Endometrial microvascular endothelial cells (primary cell): ENCODE data around the gene LAMTOR5. TPM values are rescaled to one million over a fixed set of nuclear protein-coding genes. Genes with fewer than 3 reads are reported as not detected.
"Not testable (repeated sequence)": the region's sequence is repeated elsewhere in the genome, so short reads cannot be mapped to it uniquely, and the experiment has no call there.

Experiments used
- in situ Hi-C: cut with HindIII; loops from 2 replicates; pipeline ENCODE4 v1.10.0; 2017; ENCODE audit warnings: low sequenced_read_pairs, low pct_unique_long_range_greater_than_20kb; ENCODE audit errors: inconsistent ontology term
- total RNA-seq: library from RNA; depleted of rRNA; stranded (reverse); fragments of >200 nt; gene quantifications from one replicate; pipeline ENCODE4 v1.2.3, GENCODE V29; 2015; ENCODE audit errors: inconsistent ontology term

LAMTOR5 gene
- total RNA-seq = 172 TPM

DNA sequence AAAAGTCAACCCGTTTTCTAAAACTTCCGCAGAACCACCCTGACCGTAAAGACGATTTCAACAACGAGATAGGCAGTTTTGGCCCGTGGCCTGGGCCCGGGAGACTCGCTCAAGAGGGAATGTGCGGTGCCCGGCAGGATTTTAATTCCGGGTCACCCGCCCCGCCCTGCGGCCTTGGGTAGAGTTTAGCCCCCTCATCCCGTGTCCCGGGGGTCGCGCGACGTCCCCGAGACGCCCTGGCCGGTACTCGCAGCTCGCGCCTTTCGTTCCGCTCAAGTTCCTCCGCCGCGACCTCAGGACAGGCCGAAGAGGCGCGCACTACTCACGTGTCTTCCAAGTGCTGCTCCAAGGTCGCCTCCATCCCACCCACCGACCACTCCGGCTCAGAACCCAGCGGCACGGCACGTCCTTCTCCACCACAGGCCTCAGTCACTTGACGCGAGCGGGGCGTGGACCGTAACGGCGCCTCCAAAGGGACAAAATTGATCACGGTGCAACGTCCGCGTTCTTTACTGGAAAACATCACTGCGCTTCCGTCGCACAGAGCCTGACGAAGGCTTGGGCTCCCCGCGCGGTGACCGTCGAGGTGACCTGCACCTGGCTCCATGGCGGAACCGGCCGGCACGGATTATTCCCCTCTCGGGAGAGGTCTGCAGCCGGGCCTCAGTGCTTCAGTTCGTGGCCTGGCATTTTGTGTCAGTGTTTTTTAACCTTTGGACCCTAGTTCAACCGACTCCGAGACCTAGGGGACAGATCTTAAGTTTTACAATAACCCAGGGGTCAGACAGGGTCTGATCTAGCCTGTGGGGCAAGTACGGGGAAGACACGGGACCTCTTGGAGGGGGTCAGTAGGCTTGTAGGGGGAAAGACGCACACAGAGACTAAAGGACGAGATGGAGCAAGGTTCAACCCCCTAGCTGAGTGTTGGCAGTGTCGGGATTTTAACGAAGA lies at the start of gene LAMTOR5:
Gene LAMTOR5 (minus strand): TSS at position 435 of the 951 bp plus-strand sequence. CDS start 74 bp downstream, at position 361.
- in situ Hi-C loops = no loop called here

DNA sequence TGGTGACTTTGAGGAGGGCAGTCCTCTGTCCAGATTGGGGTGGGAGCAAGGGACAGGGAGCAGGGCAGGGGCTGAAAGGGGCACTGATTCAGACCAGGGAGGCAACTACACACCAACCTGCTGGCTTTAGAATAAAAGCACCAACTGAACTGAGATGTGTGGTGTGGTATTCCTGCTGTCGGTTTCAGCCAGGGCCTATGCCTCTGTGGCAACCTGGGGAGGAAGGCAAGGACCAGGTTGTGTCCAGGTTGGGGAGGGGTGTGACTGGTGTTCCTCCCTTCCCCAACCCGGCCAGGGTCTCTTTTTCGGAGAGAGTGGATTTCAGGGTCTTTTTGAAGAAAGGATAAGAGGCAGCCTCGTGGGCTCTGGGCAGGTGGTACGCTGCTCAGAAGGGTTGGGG lies 49.7 kb upstream of the LAMTOR5 start:
- in situ Hi-C loops = no loop called here

DNA sequence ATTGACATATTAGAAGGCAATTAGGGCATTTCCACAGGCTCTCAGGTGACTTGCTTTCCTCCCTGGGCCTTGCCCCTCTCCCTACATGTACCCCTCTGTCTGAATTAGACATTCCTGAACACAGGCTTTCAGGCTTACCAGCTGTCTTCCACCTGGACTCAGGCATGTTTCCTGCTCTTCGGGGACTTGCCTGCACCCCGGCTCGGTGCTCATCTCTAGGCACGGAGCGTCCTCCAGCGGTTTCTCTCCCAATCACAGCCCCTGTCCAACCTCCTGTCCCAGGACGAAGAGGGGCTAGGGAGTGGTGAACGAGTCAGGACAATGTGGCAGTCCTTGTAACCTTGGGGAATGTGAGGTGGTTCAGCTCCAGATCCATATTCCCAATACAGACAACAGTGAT lies 47.7 kb upstream of the LAMTOR5 start:
- in situ Hi-C loops = no loop called here

DNA sequence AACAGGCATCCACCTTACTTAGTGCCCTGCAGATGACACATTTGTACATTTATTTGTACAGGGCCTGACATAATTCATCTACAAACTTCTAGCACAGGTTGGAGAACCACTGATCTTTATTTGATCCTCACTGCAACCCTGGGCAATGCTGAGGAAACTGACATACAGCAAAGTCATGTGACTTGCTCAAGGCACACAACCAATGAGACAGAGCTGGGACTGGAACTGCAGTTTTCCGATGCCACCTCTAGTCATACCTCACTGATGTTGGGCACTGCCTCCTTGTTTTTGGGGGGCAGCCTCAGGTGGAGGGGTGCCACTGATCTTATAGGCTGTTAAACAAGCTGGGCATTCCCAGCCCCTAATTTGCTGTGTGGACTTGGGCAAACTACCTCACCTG lies 46.8 kb upstream of the LAMTOR5 start:
- in situ Hi-C loops = no loop called here

DNA sequence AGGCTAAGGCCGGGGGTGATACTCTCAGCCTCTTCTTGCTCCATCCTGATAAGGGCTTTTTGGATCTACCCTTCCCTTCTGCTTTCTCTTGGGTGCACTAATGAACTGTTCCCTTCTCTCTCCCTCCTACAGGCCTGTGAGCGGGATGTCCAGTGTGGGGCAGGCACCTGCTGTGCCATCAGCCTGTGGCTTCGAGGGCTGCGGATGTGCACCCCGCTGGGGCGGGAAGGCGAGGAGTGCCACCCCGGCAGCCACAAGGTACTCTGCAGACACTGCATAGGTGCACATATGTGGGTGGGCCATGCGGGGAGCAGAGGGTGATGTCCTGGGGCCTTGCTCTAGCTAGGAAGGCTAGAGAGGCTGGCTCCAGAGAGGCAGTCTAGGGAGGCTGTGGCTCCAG lies 46.3 kb upstream of the LAMTOR5 start:
- in situ Hi-C loops = no loop called here

DNA sequence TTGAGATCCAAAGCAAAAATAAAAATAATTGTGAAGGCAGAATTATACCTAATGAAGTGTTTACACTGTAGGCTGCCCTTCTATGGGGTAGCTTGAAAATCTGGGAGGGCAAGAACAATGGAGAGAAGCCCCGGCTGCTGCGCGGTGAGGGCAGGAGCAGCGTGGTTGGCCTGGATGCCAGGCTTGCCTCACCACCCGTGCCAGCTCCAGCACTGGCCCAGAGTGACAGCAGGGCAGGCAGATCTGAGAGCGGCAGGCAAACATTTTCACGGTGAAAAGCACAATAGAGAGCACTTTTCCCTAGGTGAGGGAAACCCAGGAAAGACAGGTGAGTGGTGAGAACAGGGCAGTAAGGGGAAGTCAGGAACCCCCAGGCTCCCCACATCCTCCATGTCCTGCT lies 44.8 kb upstream of the LAMTOR5 start:
- in situ Hi-C loops = no loop called here

DNA sequence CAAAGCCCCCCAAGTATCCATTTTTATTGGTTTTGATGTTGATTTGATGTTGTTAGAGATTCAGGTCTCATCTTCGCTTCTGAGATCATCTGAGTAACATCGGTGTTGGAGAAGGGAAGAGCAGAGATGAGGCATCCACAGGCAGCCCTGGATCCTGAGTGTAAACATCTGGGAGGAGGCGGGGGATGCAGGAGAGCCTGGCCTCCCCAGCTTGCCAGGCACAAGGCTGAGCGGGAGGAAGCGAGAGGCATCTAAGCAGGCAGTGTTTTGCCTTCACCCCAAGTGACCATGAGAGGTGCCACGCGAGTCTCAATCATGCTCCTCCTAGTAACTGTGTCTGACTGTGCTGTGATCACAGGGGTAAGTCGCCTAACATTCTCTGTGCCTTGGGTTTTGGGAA lies 43.4 kb upstream of the LAMTOR5 start, which contains the start of gene PROK1:
Gene PROK1 (plus strand): TSS at position 221 of the 400 bp plus-strand sequence. CDS start 68 bp downstream, at position 289.
- in situ Hi-C loops = no loop called here

DNA sequence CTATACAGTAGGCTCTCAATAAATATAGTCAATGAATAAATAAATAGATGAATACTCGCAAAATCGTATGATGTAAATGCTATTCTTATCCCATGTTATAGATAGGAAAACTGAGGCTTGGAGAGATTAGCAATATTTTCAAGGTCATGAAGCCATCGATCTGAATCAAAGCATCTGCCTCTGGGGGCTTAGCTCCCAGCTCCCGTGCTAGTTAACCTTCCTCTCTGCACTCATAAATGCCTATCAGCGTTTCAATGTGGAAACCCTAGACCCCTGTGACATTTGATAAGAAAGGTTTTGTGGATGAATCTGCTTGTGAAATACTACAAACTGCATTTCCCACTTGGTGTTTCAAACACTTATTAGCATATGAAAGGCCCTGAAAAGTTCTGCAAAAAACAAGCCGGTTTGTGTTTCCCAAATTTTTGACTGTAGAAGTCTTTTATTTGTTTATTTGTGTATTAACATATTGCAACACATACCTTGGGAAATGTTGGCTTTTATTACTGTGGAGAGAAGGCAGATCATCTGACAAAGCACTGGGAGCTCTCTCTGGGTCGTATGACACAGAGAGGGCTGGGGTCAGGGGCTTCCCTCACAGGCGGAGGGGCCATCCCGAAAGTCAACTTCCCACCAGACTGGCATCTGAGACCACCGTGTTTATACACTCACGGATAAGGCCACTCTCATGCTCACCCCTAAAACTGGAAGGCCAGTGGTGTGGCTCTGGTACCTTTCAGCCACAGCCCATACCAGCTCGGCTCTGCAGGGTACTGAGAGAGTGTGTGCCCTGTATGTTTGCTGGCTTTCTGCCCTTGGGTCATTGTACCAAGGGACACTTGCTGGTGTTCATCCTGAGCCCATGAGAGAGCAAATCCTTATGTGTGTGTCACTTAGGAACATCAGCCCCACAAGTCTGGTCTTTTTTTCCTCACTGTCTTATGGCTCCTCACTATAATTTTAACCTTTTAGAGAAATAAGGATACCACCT lies 42.5 kb upstream of the LAMTOR5 start:
- in situ Hi-C loops = no loop called here

DNA sequence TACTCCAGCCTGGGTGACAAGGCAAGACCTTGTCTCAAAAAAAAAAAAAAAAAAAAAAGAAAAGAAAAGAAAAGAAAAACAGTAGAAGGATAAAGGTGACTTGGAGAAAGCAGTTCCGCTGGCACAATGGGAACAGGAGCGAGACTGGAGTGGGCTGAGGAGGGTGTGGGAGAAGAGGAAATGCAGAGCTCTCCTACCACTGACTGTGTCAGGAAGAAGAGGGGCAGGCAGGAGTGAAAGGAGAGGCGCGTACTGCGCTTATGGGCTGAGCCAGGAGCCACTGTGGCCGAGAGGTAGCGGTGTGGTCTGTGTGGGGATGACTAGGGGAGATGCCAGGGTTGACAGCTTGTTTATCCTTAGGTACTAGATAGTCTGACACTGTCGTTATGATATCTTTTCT lies 37.1 kb upstream of the LAMTOR5 start:
- in situ Hi-C loops = no loop called here

DNA sequence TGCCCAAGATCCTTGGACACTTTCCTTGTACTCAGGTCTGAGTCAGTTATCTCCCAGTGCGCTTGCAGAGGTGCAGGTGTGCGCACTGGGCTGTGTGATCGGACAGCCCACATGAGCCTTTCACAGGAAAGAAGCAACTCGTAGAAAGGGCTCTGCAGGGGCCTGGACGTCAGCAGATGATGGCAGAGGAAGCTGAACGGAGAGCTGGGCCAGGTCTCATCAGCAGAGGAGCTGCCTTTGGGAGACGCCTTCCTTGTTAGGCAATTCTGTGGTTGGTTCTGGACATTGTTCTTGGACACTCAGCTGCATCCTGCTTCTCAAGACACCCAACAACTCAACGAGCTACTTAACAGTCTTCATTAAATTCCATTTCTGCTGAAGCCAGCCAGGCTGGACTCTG lies 36.0 kb upstream of the LAMTOR5 start:
- in situ Hi-C loops = no loop called here

DNA sequence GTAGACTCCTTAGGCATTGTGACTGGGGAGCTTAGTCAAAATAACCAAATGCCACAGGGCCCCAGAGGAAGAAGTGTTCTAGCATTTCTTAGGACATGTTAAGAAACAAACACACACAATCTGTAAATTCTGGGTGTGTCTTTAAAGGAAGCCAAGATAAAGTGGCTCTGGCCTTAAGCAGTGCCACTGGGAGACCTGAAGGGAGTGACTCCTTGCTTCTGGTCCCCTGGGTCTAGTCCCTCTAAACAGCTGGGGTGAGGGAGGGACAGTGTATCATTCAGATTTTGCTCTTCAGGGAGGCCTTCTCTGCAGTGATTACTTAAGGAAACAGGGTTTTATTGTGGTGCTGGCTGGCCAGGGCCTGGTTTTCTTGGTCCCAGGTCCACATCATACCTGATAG lies 34.4 kb upstream of the LAMTOR5 start:
- in situ Hi-C loops = no loop called here

DNA sequence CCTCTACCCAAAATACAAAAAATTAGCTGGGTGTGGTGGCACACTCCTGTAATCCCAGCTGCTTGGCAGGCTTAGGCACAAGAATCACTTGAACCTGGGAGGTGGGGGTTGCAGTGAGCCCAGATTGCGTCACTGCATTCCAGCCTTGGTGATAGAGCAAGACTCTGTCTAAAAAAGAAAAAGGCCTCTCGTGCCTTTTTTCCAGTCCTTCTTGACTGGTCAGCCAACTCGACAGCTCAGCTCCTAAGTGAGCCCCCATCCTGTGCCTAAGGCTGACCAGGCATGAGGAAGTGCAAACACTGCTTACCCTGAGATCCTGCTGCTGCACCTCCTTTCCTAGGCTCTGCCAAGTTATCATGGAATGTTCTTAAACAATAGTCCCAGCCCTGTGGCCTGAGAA lies 33.4 kb upstream of the LAMTOR5 start:
- in situ Hi-C loops = no loop called here

DNA sequence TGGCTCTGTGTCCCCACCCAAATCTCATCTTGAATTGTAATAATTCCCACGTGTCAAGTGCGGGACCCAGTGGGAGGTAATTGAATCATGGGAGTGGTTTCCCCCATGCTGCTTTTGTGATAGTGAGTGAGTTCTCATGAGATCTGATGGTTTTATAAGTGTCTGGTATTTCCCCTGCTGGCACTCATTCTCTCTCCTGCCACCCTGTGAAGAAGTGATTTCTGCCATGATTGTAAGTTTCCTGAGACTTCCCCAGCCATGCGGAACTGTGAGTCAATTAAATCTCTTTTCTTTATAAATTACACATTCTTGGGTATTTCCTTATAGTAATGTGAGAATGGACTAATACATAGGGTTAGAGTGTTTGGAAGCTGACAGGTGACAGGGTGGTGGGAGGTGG lies 32.4 kb upstream of the LAMTOR5 start:
- in situ Hi-C loops = not testable (repeated sequence)

DNA sequence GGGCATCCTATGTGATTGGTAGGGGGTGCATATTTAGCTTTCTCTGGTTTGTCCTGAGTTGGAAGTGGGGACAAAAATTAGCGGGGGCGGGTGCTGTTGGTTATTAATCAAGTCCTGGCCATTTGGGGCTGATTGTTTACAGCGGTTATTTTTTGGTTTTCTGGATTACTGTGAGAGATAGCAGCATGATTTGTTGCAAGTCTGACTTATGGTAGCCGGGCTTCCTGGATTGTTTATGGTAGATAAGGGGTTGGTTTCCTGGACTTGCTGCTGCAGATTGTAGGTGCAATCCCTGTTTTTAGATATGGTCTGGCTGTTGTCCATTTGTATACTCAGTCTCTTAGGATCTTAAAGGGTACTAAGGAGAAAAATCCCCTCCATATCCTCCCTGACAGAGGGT lies 31.4 kb upstream of the LAMTOR5 start:
- in situ Hi-C loops = no loop called here

DNA sequence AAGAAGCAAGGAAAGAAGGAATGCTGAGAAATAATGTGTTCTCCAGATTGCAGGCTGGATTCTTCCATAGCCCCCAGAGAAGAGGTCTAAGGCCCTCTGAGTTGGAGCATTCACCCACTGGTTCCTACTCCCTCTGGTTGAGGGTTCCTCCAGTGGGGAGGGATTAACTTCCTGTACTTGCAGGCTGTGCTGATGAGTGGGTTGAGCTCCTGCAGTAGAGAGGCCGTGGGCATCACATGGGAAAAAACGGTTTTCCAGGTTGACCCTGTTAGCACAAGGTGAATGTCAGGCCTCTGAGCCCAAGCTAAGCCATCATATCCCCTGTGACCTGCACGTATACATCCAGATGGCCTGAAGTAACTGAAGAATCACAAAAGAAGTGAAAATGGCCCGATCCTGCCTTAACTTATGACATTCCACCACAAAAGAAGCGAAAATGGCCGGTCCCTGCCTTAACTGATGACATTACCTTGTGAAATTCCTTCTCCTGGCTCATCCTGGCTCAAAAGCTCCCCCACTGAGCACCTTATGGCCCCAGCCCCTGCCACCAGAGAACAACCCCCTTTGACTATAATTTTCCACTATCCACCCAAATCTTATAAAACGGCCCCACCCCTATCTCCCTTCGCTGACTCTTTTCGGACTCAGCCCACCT lies 30.3 kb upstream of the LAMTOR5 start:
- in situ Hi-C loops = not testable (repeated sequence)

DNA sequence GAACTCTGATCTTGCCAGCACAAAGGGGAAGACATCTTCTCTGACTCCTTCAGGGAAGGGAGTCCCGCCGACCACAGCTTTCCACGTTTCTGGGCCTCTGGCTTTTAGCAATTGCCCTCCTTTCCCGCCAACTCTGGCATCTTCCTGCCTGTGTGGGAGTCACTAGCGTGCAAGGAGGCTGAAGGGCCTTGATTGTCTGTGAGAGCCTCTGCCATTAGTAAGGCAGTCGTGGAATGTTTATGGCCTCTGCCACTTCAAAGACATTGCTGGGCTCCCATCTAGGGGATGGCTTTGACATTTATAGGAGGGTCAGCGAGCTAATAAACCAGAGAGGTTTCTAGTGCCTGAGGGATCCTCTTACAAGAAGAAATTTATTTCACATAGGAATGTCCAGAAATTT lies 29.1 kb upstream of the LAMTOR5 start:
- in situ Hi-C loops = no loop called here

DNA sequence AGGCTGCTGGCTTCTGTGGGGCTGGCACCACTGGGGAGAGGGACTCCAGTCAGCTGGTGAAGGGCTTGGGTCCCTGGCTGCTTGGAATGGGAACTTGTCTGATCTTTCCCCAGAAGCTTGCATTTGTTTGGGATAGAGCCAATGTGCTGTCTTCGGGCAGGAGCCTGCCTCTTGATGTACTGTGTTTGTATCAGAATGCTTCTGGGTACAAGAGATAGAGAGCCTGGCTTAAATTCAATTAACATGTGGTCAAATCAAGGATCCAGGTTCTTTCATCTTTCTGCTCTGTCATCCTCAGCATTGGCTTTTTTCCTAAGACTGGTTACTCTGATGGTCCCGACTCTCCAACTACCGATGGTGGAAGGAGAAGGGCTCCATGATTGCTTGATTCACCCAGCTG lies 27.5 kb upstream of the LAMTOR5 start:
- in situ Hi-C loops = no loop called here

DNA sequence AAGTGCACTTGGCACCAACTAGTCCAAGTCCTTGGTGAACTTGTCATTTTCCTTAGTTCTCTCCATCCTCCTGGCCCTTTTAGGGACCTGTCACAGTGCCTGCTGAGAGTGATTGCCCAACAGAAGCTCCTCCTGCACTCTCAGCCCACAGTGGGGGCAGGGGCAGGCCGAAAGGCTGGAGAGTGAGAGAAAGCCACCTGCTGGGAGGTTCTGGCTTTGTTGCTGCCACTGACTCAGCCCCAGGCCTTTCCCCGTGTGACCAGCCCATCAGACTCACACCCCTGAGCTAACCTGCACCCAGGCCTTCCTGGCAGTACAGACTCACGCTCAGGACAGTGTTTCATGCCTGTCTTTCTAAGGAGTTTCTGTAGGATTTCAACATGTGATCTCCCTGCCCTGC lies 26.3 kb upstream of the LAMTOR5 start:
- in situ Hi-C loops = no loop called here

DNA sequence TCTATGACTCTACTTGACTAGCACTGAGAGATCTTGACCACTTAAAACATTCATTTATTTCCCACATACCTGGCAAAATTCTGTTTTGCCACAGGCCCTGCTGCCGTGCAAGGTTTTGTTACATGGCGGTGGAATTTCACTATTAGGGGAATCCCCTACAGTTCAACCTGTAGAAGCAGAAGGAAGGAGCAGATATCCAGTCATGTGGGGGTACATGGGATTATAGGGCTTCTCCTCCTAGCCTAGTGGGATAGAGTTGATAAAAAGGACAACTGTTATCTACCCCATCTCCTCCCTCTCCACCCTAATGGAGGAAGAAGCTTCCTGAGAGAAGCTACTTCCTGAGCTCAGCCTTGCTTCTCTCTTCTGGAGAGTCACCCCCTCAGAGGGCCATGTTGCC lies 25.7 kb upstream of the LAMTOR5 start:
- in situ Hi-C loops = no loop called here
